ENCODE measurements around the gene NAT14.

The NAT14 gene

DNA sequence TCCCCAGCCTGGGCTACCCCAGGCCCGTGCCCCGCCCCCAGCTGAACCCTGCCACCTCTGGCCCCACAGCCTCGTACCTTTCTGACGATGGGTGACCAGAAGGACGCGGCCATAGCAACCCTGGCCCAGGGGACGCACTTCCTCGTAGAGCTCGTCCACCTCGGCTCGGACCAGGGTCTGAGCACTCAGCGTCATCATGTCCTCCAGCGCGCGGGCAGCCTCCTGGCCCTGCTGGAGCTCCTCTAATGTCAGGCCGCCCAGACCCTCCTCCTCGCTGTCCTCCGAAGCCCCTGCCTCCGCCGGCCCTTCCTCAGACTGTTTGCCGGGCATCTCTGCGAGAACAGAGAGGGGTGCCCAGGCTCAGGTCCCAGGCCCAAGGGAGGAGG, 51.0 kb downstream of the NAT14 start:
- Histone ChIP-seq H3K4me3 (ENCODE audit: low read length) (no peak overlapping the region), H3K27ac (ENCODE audit: low read depth, low read length) (no peak overlapping the region), H3K36me3 (ENCODE audit: control insufficient read depth, insufficient read depth, low read length) (no peaks in the 10 kb centered on the region), H3K4me1 (ENCODE audit: control insufficient read depth, insufficient read depth, low read length) (no peaks in the 10 kb centered on the region), H3K27me3 (ENCODE audit: control insufficient read depth, insufficient read depth, low read length) (no peaks in the 10 kb centered on the region), H3K9ac (ENCODE audit: low read length) (no peak overlapping the region)

DNA sequence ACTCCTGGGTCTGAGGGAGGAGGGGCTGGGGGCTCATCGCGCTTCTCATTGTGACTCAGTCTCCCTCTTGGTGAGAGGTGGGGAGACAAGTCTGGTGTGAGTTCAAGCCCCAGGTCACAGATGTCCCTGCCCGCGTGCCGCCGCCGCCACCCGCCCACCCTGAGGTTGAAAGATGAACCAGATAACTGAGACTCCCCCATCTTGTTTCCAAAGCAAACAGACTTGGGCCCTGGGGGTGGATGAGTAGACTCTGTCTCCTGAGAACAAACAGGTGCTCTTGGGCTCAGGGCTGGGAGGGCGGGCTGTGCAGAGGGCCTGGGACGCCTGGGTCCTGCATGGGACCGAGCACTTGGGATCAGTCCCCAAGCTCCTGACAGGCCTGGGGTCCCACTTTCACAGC, 51.4 kb downstream of the NAT14 start:
- Histone ChIP-seq H3K4me1 (ENCODE audit: control insufficient read depth, insufficient read depth, low read length) (no peaks in the 10 kb centered on the region), H3K9ac (ENCODE audit: low read length) (no peak overlapping the region), H3K4me3 (ENCODE audit: low read length) (no peak overlapping the region), H3K36me3 (ENCODE audit: control insufficient read depth, insufficient read depth, low read length) (no peaks in the 10 kb centered on the region), H3K27ac (ENCODE audit: low read depth, low read length) (no peak overlapping the region), H3K27me3 (ENCODE audit: control insufficient read depth, insufficient read depth, low read length) (no peaks in the 10 kb centered on the region)
